HG03378 (cell line): Measurements from ENCODE around the gene DPYD.

Source experiments
- ATAC-seq: cut with Tn5 transposase; IDR thresholded peaks from one replicate; pipeline ENCODE4 v1.9.1; 2021; ENCODE audit warnings: mild to moderate bottlenecking, moderate library complexity; ENCODE audit not compliant: unreplicated experiment

The DPYD gene

DNA sequence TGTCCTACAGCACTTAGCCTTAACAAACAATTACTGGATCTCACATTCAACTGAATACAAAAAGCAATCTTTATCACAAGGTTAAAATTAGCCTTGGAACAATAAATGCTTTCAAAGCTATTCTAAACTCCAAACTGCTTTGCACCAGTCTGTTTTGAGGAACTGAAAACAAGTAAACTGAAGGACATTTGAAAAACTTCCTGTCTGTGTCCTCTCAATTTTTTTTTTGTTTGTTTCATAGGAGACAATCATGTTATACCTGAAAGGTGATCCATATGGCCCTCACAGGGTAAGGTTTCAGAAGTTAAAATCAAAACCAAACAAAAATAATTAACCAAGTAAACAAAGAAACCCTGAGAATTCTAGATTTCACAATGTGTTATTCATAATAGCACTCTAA, 459.1 kb downstream of the DPYD start:
- peak; percentile 97 for ATAC-seq

- ATAC-seq = no peak
Observed at GRCh38 chr1:97457446-97458089, 463.3 kb downstream of the DPYD start.

GRCh38 chr1:97451944-97452343, 468.9 kb downstream of the DPYD start:
- no peak for ATAC-seq

GRCh38 chr1:97451046-97451826, 469.6 kb downstream of the DPYD start:
- no peak for ATAC-seq

- ATAC-seq = no peak
Observed at GRCh38 chr1:97441966-97442365, 478.9 kb downstream of the DPYD start.

DNA sequence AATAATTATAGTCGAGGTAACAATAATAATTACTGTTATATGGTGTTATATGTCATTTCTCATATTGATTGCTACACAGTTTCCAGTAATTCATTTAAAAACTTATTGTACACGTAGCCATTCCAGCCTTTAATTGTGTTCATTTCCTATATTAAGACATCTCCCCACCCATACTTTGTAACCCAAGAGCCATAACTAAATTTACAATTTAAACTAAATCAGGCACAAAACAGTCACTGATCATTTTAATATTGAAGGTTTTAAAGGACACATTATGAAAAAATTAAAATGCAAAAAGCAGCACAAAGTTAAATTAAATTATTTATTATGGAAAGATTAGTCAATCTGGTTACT, 487.0 kb downstream of the DPYD start:
- ATAC-seq = no peak

- no peak for ATAC-seq
Observed at GRCh38 chr1:97433094-97433823, 487.6 kb downstream of the DPYD start.

- ATAC-seq = no peak
Observed at GRCh38 chr1:97427371-97427770, 493.5 kb downstream of the DPYD start.

GRCh38 chr1:97424209-97424608, 496.6 kb downstream of the DPYD start:
- no peak for ATAC-seq

DNA sequence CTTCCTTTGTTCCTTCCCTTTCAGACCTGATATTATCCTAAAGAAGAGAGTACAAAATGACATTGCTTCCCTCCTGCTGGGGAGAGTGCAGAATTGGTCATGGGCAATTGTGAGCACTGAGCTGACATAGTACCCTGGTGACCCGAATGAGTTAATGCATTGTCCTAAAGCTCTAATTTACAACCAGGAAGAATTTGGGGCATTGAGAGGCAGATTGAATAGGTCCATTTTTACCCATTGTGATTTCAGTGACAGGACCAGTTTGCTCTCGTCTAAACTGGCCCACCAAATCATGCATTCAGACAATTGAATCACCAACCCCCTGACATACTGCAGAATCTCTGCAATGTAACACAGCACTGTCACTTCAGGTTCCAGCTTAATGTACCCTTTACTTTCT, 497.4 kb downstream of the DPYD start:
- no peak for ATAC-seq

DNA sequence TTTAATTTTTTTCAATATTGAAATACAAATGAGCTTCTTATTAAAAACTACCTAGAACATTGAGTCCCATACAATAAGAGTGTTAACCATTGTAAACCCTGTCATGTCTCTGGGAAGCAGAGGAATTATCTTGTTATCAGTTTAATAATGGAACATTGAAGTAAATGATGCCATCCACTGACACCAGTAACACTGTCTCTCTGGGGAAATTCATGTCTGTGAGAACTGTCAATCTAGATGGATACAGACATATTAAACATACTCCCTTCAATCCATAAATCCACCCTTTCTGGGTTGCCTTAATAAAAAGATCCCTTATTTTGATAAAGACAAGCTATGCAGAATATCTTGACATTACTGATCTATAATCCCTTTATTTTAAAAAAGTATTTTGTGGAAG, 503.2 kb downstream of the DPYD start:
- ATAC-seq = no peak

- ATAC-seq = no peak
Observed at GRCh38 chr1:97414682-97415312, 506.0 kb downstream of the DPYD start.

GRCh38 chr1:97412737-97413136, 508.1 kb downstream of the DPYD start:
- no peak for ATAC-seq

DNA sequence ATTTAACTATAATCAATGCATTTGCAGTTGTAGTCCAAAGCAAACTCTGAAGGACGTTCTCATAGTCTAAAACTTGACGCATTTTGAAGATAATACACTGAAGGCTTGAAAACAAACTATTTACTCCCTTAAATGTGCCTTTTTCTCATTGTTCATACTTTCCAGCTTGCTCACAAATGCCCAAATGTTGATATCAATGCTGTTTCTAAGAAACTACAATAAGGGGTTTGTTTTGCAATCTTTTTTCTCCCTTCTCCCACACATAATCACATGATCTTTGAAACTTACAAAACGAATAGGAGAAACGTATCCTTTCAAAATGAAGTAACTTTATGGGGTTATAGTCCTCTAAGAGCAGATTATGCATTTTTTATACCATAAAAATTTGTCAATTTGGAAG, 508.7 kb downstream of the DPYD start:
- ATAC-seq = no peak

DNA sequence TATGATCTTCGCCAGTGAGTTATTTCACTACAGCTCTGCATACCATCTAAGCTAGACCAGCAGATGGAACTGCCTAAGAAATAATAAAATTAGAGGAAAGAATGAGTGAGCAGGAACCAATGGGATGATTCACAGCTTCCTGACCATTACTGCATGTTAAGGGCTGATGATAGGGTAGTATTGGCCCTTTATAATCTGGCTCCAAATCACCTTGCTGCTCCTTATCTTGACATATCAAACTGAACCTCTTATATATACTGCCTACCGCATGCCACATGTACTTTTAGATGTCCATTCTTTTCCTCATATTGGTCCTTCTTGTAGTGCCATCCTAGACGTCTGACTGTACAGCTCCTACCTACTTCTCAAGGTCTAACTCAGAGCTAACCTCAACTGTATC, 524.4 kb downstream of the DPYD start:
- no peak for ATAC-seq

DNA sequence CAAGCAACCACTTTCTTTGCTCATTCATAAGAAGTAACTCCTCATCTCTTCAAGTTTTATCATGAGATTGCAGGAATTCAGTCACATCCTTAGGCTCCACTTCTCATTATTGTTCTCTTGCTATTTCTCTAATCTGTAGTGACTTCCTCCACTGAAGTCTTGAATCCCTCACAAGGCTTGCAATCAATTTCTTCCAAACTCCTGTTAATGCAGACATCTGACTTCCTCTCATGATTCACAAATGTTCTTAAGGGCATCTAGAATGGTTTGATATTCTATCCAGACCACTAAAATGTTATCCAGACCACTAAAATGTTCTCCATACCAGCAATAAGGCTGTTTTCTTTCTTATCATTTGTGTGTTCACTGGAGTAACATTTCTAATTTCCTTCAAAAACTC, 528.1 kb downstream of the DPYD start:
- ATAC-seq = no peak

- no peak for ATAC-seq
Observed at GRCh38 chr1:97385536-97386277, 535.1 kb downstream of the DPYD start.

DNA sequence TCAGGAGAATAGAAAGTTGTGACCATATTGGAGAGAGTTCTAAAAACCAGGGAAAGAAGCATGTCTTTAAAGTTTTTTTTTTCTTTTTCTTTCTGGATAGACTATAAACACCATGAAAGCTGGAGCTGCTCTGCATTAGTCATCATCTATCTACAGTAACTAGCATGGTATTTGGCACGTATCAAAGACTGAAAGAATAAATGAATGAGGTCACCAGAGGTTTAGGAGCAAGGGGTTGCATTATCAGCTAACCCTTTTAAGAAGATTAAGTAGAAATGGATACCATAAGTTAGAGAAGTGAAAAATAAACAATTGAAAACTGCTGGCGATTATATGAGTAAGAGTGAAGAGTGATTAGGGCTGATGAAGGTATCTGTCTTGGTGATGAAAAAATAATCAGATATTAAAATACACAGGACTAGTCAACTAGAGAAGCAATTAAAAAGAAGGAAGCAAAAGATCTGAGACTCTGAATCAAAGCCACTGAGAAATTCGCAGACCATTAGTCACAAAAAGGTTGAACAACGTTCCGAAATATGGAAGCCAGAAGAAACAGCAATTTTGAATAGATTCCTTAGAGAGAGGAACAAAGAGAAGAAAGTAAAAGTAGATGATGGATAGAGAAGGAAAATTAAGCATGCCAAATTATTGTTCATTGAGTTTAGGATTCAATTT, 536.4 kb downstream of the DPYD start:
- no peak for ATAC-seq

DNA sequence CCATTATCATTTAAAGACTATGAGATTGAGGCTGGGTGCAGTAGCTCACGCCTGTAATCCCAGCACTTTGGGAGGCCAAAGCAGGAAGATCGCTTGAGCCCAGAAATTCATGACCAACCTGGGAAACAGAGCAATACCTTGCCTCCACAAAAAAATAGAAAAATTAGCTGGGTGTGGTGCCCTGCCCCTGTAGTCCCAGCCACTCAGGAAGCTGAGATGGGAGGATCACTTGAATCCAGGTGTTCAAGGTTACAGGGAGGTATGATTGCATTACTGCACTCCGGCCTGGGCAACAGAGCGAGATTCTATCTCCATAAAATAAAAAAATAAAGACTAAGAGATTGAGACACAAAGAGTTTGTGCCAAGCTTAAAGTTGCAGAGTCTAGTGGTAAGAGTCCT, 537.0 kb downstream of the DPYD start:
- no peak for ATAC-seq

GRCh38 chr1:97382206-97382605, 538.6 kb downstream of the DPYD start:
- ATAC-seq = no peak
